ENCODE results near the gene SSBP2. TPM values are rescaled to one million over a fixed set of nuclear protein-coding genes. Genes with fewer than 3 reads are reported as not detected.

Gene SSBP2
- total RNA-seq, 1 donor from 2014 or later: 146 TPM

DNA sequence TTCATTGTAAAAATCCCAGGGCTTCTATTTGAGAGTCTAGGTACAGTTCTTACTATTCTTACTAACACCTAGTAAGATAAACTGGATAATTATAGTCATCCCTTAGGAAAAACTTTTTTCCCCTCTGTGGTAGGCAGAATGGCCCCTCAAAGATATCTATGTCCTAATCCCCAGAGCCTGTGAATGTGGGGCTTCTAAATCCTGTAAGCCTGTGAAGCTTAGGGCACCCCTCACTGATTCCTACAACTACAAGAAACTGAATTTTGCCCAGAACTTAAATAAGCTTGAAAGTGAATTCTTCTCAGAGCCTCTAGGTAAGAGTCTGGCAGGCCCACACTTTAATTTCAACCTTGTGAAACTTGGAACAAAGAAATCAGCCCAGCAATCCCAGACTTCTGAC, 226.9 kb downstream of the SSBP2 start:
- peaks cover 4% of the 10 kb centered on the region for H3K27me3 Mint-ChIP-seq (ENCODE audit: unreplicated experiment)
- H3K4me1 Mint-ChIP-seq (ENCODE audit: low read depth, unreplicated experiment): peaks cover 10% of the 10 kb centered on the region
- H3K36me3 Mint-ChIP-seq (ENCODE audit: unreplicated experiment): peaks cover 4% of the 10 kb centered on the region
- no peaks in the 10 kb centered on the region for H3K9me3 Mint-ChIP-seq (ENCODE audit: unreplicated experiment)
- DNase-seq: no peak
- TF ChIP-seq, protein P1, sequence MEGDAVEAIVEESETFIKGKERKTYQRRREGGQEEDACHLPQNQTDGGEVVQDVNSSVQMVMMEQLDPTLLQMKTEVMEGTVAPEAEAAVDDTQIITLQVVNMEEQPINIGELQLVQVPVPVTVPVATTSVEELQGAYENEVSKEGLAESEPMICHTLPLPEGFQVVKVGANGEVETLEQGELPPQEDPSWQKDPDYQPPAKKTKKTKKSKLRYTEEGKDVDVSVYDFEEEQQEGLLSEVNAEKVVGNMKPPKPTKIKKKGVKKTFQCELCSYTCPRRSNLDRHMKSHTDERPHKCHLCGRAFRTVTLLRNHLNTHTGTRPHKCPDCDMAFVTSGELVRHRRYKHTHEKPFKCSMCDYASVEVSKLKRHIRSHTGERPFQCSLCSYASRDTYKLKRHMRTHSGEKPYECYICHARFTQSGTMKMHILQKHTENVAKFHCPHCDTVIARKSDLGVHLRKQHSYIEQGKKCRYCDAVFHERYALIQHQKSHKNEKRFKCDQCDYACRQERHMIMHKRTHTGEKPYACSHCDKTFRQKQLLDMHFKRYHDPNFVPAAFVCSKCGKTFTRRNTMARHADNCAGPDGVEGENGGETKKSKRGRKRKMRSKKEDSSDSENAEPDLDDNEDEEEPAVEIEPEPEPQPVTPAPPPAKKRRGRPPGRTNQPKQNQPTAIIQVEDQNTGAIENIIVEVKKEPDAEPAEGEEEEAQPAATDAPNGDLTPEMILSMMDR (IDR thresholded peaks at IDR 0.05; ENCODE audit: partially characterized antibody, unreplicated experiment): no peak
- H3K4me3 Mint-ChIP-seq (ENCODE audit: unreplicated experiment): no peak overlapping the region
- H3K27ac Mint-ChIP-seq (ENCODE audit: unreplicated experiment): no peak overlapping the region

DNA sequence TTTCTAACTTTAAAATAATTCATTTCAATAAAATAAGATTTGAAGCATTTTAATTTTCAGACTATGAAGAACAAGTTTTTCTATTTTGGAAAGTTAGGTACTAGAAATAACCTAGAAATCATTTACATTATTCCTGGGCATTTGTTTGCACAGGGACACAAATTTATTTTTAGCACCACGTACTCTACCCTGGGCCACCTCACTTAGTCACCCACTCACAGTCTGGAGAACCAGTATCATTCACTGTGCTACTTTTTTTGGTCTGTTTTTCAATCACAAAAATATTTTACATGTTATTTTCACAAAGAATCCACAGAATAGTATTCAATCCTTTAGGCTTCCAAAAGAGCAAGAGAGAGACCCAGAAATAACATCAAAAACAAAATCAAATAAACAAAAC, 228.3 kb downstream of the SSBP2 start:
- H3K36me3 Mint-ChIP-seq (ENCODE audit: unreplicated experiment): peaks cover 4% of the 10 kb centered on the region
- TF ChIP-seq, protein P1 (IDR thresholded peaks at IDR 0.05; ENCODE audit: partially characterized antibody, unreplicated experiment): no peak
- peaks cover 4% of the 10 kb centered on the region for H3K27me3 Mint-ChIP-seq (ENCODE audit: unreplicated experiment)
- no peak overlapping the region for H3K27ac Mint-ChIP-seq (ENCODE audit: unreplicated experiment)
- H3K9me3 Mint-ChIP-seq (ENCODE audit: unreplicated experiment): no peaks in the 10 kb centered on the region
- no peak overlapping the region for H3K4me3 Mint-ChIP-seq (ENCODE audit: unreplicated experiment)
- peaks cover 13% of the 10 kb centered on the region for H3K4me1 Mint-ChIP-seq (ENCODE audit: low read depth, unreplicated experiment)
- DNase-seq: no peak

DNA sequence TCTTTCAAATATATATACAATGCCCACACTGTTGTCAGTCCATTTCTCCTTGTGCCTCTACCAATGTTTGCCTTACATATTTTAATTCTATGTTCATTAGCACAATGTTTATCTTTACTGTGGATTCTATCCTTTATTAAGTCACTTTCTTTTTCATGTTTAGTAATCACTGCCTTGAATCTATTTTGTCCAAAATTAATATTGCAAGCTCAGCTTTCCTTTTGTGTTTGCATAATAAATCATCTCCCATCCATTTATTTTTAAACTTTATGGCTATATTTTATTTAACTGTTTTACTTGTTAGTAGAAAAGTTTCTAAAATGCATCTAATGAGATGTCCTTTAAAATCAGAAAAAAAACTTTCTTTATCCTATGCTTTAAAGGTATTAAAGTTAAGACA, 230.1 kb downstream of the SSBP2 start:
- Mint-ChIP-seq H3K9me3 (ENCODE audit: unreplicated experiment) (no peaks in the 10 kb centered on the region), H3K27ac (ENCODE audit: unreplicated experiment) (no peak overlapping the region), H3K36me3 (ENCODE audit: unreplicated experiment) (peaks cover 4% of the 10 kb centered on the region), H3K4me1 (ENCODE audit: low read depth, unreplicated experiment) (peaks cover 15% of the 10 kb centered on the region), H3K4me3 (ENCODE audit: unreplicated experiment) (no peak overlapping the region), H3K27me3 (ENCODE audit: unreplicated experiment) (peaks cover 3% of the 10 kb centered on the region)
- no peak for DNase-seq
- TF ChIP-seq, protein P1 (IDR thresholded peaks at IDR 0.05; ENCODE audit: partially characterized antibody, unreplicated experiment): no peak

DNA sequence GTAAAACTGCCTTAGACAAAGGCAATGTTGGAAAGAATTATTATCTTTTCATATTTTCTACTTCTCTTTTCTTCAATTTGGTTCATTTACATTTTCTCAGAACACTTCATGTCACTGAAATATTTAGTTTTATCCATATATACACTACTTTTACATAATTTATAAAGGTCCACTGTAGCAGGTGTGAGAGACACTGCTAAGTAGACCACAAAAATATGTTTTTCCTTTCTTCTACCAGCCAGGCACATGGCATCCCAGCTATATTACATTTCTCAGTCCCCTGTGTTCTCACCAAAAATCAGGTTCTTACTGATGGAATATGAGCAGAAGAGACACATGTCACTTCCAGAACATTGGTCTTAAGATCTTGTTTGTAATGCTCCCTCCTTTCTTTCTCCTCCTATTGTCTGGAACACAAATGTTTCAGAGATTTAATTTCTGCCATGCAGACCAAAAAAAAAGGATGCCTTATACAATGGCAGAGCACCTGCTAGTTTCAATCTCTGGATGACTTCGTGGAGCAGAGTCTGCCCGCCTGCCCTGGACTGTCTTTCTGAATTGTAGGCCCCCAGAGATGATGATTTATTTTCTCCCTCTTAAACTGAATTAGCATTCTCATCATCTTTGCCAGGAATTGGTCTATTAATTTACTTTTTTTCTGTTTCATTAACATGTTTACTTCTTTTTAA, 231.5 kb downstream of the SSBP2 start:
- no peaks in the 10 kb centered on the region for H3K27me3 Mint-ChIP-seq (ENCODE audit: unreplicated experiment)
- peaks cover 4% of the 10 kb centered on the region for H3K36me3 Mint-ChIP-seq (ENCODE audit: unreplicated experiment)
- H3K4me3 Mint-ChIP-seq (ENCODE audit: unreplicated experiment): no peak overlapping the region
- H3K9me3 Mint-ChIP-seq (ENCODE audit: unreplicated experiment): no peaks in the 10 kb centered on the region
- no peak for DNase-seq
- TF ChIP-seq, protein P1 (IDR thresholded peaks at IDR 0.05; ENCODE audit: partially characterized antibody, unreplicated experiment): no peak
- H3K4me1 Mint-ChIP-seq (ENCODE audit: low read depth, unreplicated experiment): peaks cover 15% of the 10 kb centered on the region
- H3K27ac Mint-ChIP-seq (ENCODE audit: unreplicated experiment): peak overlapping the region; percentile 78

DNA sequence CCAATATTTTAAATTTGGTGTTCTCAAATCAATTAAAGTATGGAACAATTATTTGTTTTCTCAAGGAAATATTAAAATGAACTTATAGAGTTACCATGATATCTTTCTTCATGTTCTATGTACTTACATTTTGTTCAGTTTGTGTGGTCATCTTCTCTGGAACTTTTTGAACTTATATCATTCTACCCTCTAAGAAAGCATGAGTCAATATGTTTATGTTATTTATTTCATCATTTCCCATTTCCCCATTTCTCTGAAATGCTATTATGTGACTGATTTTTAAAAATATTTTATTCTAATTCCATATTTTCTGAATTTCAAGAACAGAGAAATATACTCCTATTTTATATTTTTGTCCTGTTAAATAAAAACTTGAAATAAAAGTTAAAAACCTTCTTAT, 233.4 kb downstream of the SSBP2 start:
- Mint-ChIP-seq H3K9me3 (ENCODE audit: unreplicated experiment) (no peaks in the 10 kb centered on the region), H3K27ac (ENCODE audit: unreplicated experiment) (no peak overlapping the region), H3K27me3 (ENCODE audit: unreplicated experiment) (no peaks in the 10 kb centered on the region), H3K36me3 (ENCODE audit: unreplicated experiment) (peaks cover 4% of the 10 kb centered on the region), H3K4me3 (ENCODE audit: unreplicated experiment) (no peak overlapping the region), H3K4me1 (ENCODE audit: low read depth, unreplicated experiment) (peaks cover 10% of the 10 kb centered on the region)
- TF ChIP-seq, protein P1 (IDR thresholded peaks at IDR 0.05; ENCODE audit: partially characterized antibody, unreplicated experiment): no peak
- DNase-seq: no peak
